DMS153 treated with DMSO at 0.1 percent for 48 hours (cell line): Measurements from ENCODE around the gene TAL2.

Source experiments
- DNase-seq: peaks from one replicate; lab custom pipeline; 2025; ENCODE audit not compliant: unreplicated experiment; lab: John Stamatoyannopoulos, UW

TAL2 gene

DNA sequence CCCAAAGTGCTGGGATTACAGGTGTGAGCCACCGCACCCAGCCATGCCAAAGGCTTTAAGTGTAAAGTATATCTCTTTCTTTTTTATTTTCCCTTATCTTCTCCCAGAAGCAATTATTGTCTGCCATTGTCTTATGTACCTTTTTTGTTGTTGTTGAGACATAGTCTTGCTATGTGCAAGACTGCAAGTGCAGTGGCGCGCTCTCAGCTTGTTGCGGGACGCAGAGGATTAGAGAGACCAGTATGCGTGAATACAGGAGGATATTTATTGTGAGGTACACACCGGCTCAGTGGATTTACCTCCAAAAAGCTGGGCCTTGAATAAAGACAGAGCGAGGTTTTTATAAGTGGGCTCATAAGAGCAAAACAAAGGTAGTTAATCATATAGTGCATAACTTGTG, 43.9 kb downstream of the TAL2 start:
- DNase-seq: no peak

- DNase-seq: no peak
These were observed 46.1 kb downstream of the TAL2 start for GRCh38 chr9:105708405-105708804.

DNA sequence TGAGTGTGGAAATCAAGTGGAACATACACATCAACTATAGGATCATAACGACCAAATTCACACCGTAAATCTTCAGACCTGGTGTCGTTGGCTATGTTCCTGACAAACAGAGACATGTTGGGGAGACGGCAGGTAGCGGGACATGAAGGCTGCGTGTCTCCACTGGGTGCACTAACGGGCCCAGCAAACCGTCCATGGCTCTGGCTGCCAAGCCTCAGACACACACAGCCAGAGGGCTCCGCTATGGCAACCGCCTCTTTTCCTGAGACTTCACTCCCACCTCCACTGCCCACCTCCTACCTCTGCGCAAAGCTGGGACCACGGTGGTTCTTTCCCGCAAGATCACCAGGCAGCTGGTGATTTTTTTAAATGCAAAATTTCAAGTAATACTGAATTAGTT, 48.4 kb downstream of the TAL2 start:
- DNase-seq: no peak

GRCh38 chr9:105711867-105712266, 49.6 kb downstream of the TAL2 start:
- DNase-seq: no peak

DNA sequence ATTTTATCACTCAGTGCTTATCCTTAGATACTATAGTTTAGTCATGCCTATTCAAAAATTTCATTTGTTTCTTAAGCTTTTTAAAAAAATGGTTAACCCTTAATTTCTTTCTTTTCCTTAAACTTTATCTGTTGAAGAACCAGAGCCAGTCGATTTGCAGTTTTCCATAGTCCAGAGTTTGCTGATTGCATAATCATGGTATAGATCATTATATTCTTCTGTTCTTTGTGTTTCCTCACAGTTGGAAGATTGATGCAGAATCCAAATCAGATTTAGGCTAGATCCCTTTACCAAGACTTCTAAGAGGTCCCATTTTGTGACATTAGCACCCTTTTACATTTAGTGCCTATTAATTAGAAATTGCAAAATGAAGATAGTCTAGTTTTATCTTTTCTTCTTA, 50.0 kb downstream of the TAL2 start:
- DNase-seq: no peak
